GM12873 (cell line): ENCODE measurements around the gene SUPT3H.

Experiments
- TF ChIP-seq, protein P1 (sequence below): IDR thresholded peaks from 2 replicates; pipeline ENCODE4 v1.5.1; 2012; ENCODE audit warnings: low read depth, mild to moderate bottlenecking, moderate library complexity, low read length, control low read depth; ENCODE audit not compliant: insufficient read depth; ENCODE audit errors: missing control alignments

SUPT3H gene

GRCh38 chr6:44858998-44859397 is 518.7 kb downstream of the SUPT3H start:
- TF ChIP-seq, protein P1, sequence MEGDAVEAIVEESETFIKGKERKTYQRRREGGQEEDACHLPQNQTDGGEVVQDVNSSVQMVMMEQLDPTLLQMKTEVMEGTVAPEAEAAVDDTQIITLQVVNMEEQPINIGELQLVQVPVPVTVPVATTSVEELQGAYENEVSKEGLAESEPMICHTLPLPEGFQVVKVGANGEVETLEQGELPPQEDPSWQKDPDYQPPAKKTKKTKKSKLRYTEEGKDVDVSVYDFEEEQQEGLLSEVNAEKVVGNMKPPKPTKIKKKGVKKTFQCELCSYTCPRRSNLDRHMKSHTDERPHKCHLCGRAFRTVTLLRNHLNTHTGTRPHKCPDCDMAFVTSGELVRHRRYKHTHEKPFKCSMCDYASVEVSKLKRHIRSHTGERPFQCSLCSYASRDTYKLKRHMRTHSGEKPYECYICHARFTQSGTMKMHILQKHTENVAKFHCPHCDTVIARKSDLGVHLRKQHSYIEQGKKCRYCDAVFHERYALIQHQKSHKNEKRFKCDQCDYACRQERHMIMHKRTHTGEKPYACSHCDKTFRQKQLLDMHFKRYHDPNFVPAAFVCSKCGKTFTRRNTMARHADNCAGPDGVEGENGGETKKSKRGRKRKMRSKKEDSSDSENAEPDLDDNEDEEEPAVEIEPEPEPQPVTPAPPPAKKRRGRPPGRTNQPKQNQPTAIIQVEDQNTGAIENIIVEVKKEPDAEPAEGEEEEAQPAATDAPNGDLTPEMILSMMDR: no peak

- TF ChIP-seq, protein P1: no peak
These were observed 521.3 kb downstream of the SUPT3H start for GRCh38 chr6:44856479-44856878.

- TF ChIP-seq, protein P1: no peak
These were observed 521.9 kb downstream of the SUPT3H start for GRCh38 chr6:44855562-44856411.

DNA sequence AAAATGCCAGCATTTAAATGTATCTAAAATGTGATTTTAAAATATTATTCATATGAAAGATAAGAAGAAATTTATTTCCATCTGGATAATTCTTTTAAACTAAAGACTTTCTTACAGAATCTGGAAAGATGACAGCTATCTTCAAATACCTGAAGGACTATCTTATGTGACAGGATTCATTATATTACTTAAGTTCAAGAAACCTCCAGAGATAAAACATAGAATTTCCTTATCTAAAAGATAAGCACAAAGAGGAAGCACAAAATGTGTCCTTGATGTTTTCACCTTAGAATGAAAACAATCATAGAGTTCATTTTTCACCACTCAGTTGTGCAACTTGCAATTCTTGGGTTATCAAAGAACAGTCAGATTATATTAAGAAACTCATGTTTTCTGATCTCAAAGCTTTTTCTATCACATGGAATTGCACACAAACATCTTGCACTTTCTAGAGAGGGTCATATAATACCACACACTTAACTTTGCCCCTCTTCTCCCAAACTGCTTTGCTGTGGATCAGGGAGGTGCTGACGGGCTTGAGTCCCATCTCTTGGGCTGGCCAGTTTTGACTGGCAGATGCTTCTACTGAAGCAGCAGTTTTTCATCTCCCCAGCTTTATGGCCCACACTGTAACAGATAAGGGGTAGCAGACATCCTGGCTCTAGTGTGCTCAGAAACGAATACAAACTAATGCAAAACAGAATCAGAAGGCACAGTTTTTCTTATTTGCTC is 522.9 kb downstream of the SUPT3H start:
- TF ChIP-seq, protein P1: no peak

DNA sequence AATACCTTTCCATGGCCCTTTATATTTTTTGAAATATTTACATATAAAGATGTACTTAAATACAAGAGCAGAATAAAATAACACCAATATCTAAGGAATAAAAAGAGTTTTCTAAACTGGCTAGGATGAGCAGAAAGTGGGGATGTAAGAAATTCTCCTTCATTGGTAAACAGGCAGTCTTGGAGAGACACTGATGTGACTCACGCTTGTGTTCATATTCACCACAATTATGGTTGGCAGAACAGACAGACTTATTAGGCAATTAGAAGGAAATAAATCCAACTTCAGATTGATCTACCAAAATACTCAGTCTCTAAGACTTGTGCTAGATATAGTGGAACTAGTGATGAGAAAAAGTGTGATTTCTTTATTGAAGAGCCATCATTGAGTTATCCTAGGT is 526.6 kb downstream of the SUPT3H start:
- TF ChIP-seq, protein P1: no peak

- TF ChIP-seq, protein P1: no peak
These were observed 527.4 kb downstream of the SUPT3H start for GRCh38 chr6:44850312-44850711.

DNA sequence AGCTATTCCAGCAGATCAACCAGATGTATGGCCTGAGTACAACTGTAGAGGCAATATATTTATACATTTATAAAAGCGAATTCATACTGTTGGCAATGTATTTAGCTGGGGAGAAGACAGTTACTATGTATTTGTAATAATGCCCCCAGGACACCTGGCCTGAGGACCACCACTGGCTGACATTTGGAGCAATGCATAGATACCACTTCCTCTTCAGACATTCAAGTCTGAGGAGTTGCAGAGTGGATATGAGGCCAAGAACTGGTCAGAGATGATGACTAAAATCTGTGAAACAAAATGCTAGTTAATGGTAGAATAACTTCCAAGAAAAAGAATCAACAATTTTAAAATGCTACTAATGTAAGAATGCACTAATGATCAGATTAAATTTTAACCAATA is 527.9 kb downstream of the SUPT3H start:
- TF ChIP-seq, protein P1: no peak
